NT2/D1 (cell line): ENCODE results near the gene PPIL6.
"Not testable (repeated sequence)": the region's sequence is repeated elsewhere in the genome, so short reads cannot be mapped to it uniquely, and the experiment has no call there.

Experiments used
- DNase-seq: peaks from one replicate; pipeline ENCODE4 v3.0.0-alpha.2; 2011; ENCODE audit warnings: low read depth, low spot score
- H3K27me3 ChIP-seq: 2 replicates; pipeline ENCODE4 v1.6.0; 2011; ENCODE audit warnings: mild to moderate bottlenecking; ENCODE audit not compliant: insufficient read length, insufficient read depth
- H3K36me3 ChIP-seq: 2 replicates; pipeline ENCODE4 v1.6.1; 2011; ENCODE audit warnings: mild to moderate bottlenecking, low read length, mixed read lengths; ENCODE audit not compliant: insufficient read depth, insufficient read length
- H3K4me1 ChIP-seq: 2 replicates; pipeline ENCODE4 v1.5.1; 2011; ENCODE audit not compliant: insufficient read depth, insufficient read length
- H3K4me3 ChIP-seq: 2 replicates; pipeline ENCODE4 v1.5.1; 2011; ENCODE audit warnings: low read depth; ENCODE audit not compliant: insufficient read length
- H3K9ac ChIP-seq: 2 replicates; pipeline ENCODE4 v1.6.0; 2011; ENCODE audit warnings: low read depth; ENCODE audit not compliant: insufficient read length
- H3K9me3 ChIP-seq: 2 replicates; pipeline ENCODE4 v1.5.1; 2011; ENCODE audit warnings: mild to moderate bottlenecking, low read length; ENCODE audit not compliant: insufficient read depth
- SUZ12 ChIP-seq: IDR thresholded peaks from 2 replicates; pipeline ENCODE4 v1.6.1; 2011; ENCODE audit not compliant: insufficient read length, insufficient read depth; ENCODE audit errors: extremely low read depth
- YY1 ChIP-seq: IDR thresholded peaks from 2 replicates; pipeline ENCODE4 v1.6.1; 2011; ENCODE audit not compliant: insufficient read length, insufficient read depth
- ZNF274 ChIP-seq: IDR thresholded peaks from 2 replicates; pipeline ENCODE4 v1.6.1; 2011; ENCODE audit warnings: mild to moderate bottlenecking, low read depth, low read length

PPIL6 gene

GRCh38 chr6:109374326-109374892 lies 66.0 kb downstream of the PPIL6 start:
- Histone ChIP-seq H3K4me1 (no peaks in the 10 kb centered on the region), H3K36me3 (peaks cover 82% of the 10 kb centered on the region)

GRCh38 chr6:109373762-109374161 lies 66.7 kb downstream of the PPIL6 start:
- H3K27me3 ChIP-seq, result no peaks in the 10 kb centered on the region
- H3K4me1 ChIP-seq, result no peaks in the 10 kb centered on the region
- H3K36me3 ChIP-seq, result peaks cover 82% of the 10 kb centered on the region
- no peak overlapping the region for H3K4me3 ChIP-seq
- no peak for DNase-seq
- no peak overlapping the region for H3K9ac ChIP-seq
- TF ChIP-seq ZNF274 (no peak), SUZ12 (no peak), YY1 (no peak)
- H3K9me3 ChIP-seq, result no peaks in the 10 kb centered on the region

More at GRCh38 chr6:109374326-109374892, 66.0 kb downstream of the PPIL6 start:
- Histone ChIP-seq H3K9ac (no peak overlapping the region), H3K27me3 (no peaks in the 10 kb centered on the region), H3K4me3 (no peak overlapping the region), H3K9me3 (no peaks in the 10 kb centered on the region)
- no peak for DNase-seq
- TF ChIP-seq YY1, result no peak
- no peak for TF ChIP-seq ZNF274
- no peak for TF ChIP-seq SUZ12

- Histone ChIP-seq H3K4me3 (no peak overlapping the region), H3K9me3 (no peaks in the 10 kb centered on the region), H3K27me3 (no peaks in the 10 kb centered on the region), H3K36me3 (peaks cover 83% of the 10 kb centered on the region), H3K4me1 (no peaks in the 10 kb centered on the region), H3K9ac (no peak overlapping the region)
- no peak for TF ChIP-seq YY1
- TF ChIP-seq SUZ12, result no peak
- TF ChIP-seq ZNF274, result no peak
- DNase-seq, result no peak
Observed at GRCh38 chr6:109373331-109373730, 67.1 kb downstream of the PPIL6 start.

- TF ChIP-seq ZNF274 (no peak), YY1 (no peak), SUZ12 (no peak)
- Histone ChIP-seq H3K4me1 (no peaks in the 10 kb centered on the region), H3K27me3 (no peaks in the 10 kb centered on the region), H3K9ac (no peak overlapping the region), H3K36me3 (peaks cover 80% of the 10 kb centered on the region), H3K9me3 (no peaks in the 10 kb centered on the region), H3K4me3 (no peak overlapping the region)
- no peak for DNase-seq
Observed at GRCh38 chr6:109372130-109372529, 68.3 kb downstream of the PPIL6 start.

GRCh38 chr6:109370792-109371191 lies 69.6 kb downstream of the PPIL6 start:
- no peak overlapping the region for H3K4me3 ChIP-seq
- DNase-seq, result no peak
- TF ChIP-seq SUZ12 (no peak), YY1 (no peak), ZNF274 (no peak)
- H3K4me1 ChIP-seq, result no peaks in the 10 kb centered on the region
- no peak overlapping the region for H3K9ac ChIP-seq
- no peaks in the 10 kb centered on the region for H3K27me3 ChIP-seq
- H3K36me3 ChIP-seq, result peaks cover 69% of the 10 kb centered on the region
- no peaks in the 10 kb centered on the region for H3K9me3 ChIP-seq

GRCh38 chr6:109370336-109370735 lies 70.1 kb downstream of the PPIL6 start:
- Histone ChIP-seq H3K9me3 (no peaks in the 10 kb centered on the region), H3K27me3 (no peaks in the 10 kb centered on the region), H3K4me3 (no peak overlapping the region), H3K4me1 (no peaks in the 10 kb centered on the region), H3K36me3 (peaks cover 66% of the 10 kb centered on the region), H3K9ac (no peak overlapping the region)
- TF ChIP-seq ZNF274 (no peak), SUZ12 (no peak), YY1 (no peak)
- no peak for DNase-seq

GRCh38 chr6:109369728-109370127 lies 70.7 kb downstream of the PPIL6 start:
- TF ChIP-seq SUZ12, result no peak
- TF ChIP-seq ZNF274, result no peak
- peaks cover 60% of the 10 kb centered on the region for H3K36me3 ChIP-seq

GRCh38 chr6:109364382-109365078 lies 75.9 kb downstream of the PPIL6 start:
- not testable (repeated sequence) for H3K27me3 ChIP-seq, DNase-seq, H3K9me3 ChIP-seq, H3K9ac ChIP-seq, H3K4me3 ChIP-seq, H3K4me1 ChIP-seq
- H3K36me3 ChIP-seq, result peaks cover 36% of the 10 kb centered on the region

More at GRCh38 chr6:109369728-109370127, 70.7 kb downstream of the PPIL6 start:
- Histone ChIP-seq H3K4me3 (no peak overlapping the region), H3K9me3 (no peaks in the 10 kb centered on the region), H3K27me3 (no peaks in the 10 kb centered on the region), H3K9ac (no peak overlapping the region), H3K4me1 (no peaks in the 10 kb centered on the region)
- no peak for DNase-seq
